GM18498 (cell line): ENCODE measurements around the gene CELA2B.
A peak's percentile ranks its signal among the peaks of the same experiment; 100 is the strongest.

Source experiments
- ATAC-seq: cut with Tn5 transposase; IDR thresholded peaks from one replicate; pipeline ENCODE4 v1.9.1; 2021; ENCODE audit warnings: mild to moderate bottlenecking, moderate library complexity; ENCODE audit not compliant: unreplicated experiment

Gene CELA2B

DNA sequence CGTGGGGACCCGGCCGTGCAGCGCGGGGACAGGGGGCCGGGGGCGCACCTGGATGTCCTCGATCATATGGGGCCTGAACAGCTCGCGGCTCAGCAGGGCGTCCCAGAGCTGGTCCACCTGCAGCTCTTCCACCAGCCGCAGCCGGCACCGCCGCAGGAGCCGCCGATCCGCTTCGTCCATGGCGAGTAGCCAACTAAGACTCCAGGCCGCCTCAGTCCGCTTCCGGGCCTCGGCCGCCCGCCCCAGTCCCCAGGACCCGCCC is 48.0 kb downstream of the CELA2B start, which contains the start of gene CASP9:
Gene CASP9 (minus strand): TSS at position 195 of the 262 bp plus-strand sequence. CDS start 15 bp downstream, at position 180.
- no peak for ATAC-seq

DNA sequence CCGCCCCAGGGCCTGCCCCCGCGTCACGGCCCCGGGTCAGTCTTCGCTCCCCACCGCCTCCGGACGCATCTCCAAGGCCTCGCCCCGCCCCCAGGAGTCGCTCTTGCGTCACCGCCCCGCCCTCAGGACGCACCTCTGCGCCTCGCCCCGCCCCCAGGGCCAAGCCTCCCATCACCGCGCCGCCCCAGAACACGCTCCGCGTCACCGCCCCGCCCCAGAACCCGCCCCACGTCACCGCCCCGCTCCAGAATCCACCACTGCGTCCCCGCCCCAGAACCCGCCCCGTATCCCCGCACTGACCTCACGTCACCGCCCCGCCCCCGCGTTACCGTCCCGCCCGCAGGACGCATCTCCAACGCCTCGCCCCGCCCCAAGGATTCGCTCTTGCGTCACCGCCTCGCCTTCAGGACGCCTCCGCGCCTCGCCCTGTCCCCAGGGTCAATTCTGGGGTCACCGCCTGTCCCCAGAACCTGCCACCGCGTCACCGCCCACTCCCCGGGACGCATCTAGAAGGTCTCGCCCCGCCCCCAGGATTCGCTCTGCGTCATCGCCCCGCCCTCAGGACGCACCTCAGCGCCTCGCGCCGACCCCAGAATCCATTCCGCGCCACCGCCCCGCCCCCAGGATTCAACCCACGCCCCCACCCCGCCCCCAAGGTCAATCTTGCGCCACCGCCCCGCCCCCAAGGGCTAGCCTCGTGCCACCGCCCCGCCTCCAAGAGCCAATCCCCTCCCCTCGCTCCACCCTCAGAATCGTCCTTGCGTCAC is 48.6 kb downstream of the CELA2B start:
- peak; percentile 48 for ATAC-seq

DNA sequence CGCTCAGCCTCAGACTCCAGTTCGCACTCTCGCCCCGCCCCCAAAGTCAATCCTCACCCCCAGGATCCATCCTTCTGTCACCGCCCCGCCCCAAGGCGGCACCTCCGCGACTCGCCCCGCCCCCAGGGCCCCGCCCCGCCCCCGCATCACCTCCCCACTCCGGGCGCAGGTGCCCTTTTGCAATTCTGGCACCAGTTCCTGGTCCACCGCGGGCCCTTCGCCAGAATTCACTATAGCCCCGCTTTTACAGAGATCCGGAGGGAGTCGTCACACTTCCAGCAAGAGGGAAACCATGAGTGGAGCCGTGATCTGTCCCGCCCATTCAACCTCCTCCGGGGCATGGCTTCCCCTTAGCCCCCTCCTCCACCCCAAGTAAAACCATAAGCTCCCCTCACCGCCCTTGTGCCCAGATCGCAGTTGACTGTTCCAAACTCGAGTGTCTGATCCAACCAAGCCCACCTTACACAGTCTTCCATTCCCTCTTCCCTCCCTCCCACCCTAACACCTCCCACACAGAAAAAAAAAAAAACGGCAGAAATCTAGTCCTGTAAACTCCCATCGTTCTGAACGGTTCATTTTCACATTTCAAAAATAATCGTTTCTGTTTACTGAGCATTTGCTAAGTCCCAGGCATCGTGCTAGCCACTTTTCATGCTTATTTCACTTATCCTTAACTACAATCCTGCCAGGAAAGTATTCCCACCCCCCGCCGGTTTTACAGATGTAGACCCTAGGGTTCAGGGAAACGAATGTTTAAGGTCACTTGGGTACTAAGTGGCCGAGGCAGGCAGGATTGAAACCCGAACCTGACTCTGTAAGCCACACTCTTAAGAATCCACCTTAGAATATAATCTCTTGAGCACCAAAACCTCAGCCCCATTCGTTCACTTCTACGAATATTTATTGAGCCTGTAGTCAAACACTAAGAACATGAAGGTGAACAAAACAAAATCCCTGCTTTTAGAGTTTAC is 49.4 kb downstream of the CELA2B start:
- peak; percentile 2 for ATAC-seq

DNA sequence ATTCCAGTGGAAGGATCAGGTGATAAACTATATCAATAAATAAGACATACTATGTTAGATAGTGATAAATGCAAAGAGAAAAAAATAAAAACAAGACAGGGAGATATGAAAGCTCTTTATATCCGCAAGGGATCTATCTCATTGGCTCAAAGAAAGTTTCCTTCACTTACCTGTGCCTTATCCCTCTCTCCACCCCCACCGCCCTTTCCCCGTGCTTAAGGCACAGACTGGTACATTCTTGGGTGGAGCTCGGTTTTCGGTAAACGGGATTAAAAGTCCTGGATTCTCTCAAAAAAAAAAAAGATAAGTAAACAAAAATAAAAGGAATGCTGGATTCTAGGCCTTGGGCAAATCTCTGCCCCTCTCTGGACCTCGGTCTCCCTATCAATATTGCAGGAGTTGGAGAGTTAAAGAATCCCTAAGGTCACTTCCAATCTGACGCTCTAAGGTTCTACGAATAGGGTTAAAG is 50.2 kb downstream of the CELA2B start:
- ATAC-seq: no peak

DNA sequence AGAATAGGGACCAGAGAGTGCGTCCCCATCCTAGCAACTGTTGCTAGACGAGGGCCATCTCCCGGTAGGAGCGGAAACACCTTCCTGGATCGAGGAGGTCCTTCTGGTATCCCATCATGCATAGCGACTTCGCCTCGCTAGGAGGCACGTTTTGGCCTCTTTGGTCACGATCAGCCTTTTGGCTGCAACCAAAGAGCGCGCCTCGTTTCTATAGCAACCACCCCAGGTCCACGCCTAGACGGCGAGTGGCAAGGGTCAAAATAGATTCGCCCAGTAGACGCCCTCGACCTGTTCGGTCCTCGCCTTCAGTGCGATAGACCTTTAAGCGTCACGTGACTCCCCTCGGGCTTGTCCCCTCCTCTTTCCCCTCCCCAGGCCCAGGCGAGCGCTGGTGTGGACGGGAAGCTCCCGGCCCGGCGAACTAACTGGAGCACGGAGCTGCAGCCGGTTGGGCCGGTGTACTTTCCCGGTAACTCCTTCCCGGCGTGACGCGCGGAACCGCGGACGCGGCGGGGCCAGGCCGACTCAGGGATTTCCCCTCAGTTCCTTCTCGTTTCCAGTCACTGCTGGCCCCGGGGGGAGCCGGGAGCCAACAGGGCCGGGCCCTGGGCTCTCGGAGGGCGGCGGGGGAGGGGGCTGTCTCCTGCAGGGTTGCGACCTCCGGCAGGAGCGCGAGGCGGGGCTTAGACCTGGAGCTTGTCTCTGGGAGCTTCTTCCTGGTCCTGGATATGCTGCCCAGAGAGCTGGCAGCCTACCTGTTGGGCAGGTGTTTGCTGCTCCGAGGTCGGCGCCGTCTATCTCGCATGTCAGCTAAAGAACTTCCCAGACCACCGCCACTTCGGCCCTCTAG is 50.8 kb downstream of the CELA2B start, which contains the start of gene DNAJC16:
Gene DNAJC16 (plus strand): TSS at position 359 of the 850 bp plus-strand sequence. CDS start 2,258 bp downstream, outside the sequence.
- peak; percentile 57 for ATAC-seq

DNA sequence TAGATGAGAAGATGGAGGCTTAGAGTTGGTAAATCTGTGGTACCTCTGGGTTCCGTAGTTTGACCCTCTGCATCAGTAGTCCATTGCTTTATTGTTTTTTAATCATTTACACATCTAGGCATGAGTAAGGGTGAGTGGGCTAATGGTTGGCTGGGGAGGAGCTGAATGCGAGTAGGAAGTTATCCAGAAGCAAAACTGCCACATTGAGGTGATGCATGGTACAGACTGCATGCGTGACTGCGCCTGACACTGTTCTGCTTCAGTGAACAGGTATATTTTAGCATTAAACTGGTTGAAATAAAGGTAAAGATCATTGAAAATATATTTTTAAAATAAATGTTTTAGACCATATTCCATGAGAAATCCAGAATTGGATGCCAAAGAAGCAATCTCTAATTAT is 55.1 kb downstream of the CELA2B start:
- no peak for ATAC-seq

DNA sequence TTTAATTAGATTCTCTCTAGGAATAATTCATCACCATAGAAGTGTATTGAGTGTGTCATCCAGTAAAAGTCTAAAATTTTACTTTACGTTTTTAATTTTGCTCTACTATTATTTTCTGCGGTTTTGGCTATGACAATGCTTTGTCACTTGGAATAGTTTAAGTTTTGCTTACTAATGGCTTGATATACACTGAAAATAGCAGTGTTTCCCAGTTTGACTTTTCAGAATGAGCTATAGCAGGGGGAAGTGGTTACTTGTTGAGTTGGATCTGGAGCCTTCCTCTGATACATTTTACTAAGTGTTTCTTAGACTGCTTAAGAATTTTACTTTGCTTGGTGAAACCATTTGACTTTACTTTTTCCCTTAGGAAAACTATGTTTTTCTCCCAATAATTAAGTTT is 55.8 kb downstream of the CELA2B start:
- ATAC-seq: no peak

DNA sequence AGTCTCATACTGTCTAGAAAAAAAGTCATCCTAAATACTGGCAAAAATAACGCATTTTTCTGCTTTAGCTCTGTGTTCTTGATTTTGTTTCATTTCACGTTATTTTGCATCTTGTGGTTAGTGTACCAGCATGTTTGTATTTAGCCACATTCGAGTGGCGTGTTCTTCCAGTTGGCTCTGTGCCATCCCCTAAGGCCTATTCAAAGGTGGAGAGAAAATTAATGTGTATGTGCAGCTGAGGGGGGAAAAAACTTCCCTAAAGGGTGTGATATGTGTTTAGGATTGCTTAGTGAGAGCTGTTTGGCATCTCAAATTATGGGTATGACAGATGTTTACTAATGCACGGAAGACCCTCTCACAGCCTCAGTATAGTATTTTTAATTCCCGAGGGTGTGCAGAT is 62.9 kb downstream of the CELA2B start:
- no peak for ATAC-seq

DNA sequence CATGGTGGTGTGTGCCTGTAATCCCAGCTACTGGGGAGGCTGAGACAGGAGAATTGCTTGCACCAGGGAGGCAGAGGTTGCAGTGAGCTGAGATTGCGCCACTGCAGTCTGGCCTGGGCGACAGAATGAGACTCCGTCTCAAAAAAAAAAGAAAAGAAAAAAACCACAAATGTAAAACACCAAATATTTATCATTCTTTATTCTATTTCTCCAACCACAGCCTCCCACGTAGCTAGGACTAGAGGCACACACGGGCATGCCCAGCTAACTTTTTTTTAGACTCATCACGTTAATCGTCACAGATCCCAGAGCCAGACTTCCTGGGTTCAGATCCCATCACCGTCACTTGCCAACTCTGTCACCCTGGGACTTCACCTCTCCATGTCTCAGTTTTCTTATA is 64.3 kb downstream of the CELA2B start:
- ATAC-seq: no peak
